Esophagus muscularis mucosa (tissue), 3 donors: ENCODE measurements around the gene FDPS.
A peak's percentile ranks its signal among the peaks of the same experiment; 100 is the strongest.

Experiments used
- CTCF ChIP-seq, 3 experiments: fragments of 200-600 bp in 2 of 3; fragments of 450-650 bp in 1 of 3; sonication (generic) in 2 of 3; IDR thresholded peaks; one replicate each; pipeline ENCODE4 v1.5.1; 2017 to 2019; ENCODE audit warnings: antibody characterized with exemption in 3 of 3, mild to moderate bottlenecking in 2 of 3, moderate library complexity in 1 of 3
- POLR2A ChIP-seq: fragments of 450-650 bp; IDR thresholded peaks from one replicate; pipeline ENCODE4 v1.6.1; 2017; ENCODE audit warnings: antibody characterized with exemption, moderate library complexity, mild to moderate bottlenecking, low read depth
- POLR2AphosphoS5 ChIP-seq, 2 donors: sonication (generic); formaldehyde crosslinking; IDR thresholded peaks; one replicate each; pipeline ENCODE4 v1.6.1; 2017; ENCODE audit warnings: antibody characterized with exemption in 2 of 2

GRCh38 chr1:155324037-155324716 lies 15.5 kb downstream of the FDPS start:
- TF ChIP-seq CTCF (IDR thresholded peaks at IDR 0.05) (peak in 1 of 3 experiments; percentile 25), POLR2A (peak; percentile 82), POLR2AphosphoS5 (IDR thresholded peaks at IDR 0.05) (peak; percentile 89 to 95)
